GM12874 (cell line): ENCODE data around the gene CEP295NL.
A peak's percentile ranks its signal among the peaks of the same experiment; 100 is the strongest.

Experiments used
- CTCF ChIP-seq: IDR thresholded peaks from 2 replicates; pipeline ENCODE4 v1.5.1; 2011; ENCODE audit warnings: low read depth, mild to moderate bottlenecking, control low read depth, low read length, moderate library complexity; ENCODE audit not compliant: insufficient read depth

CEP295NL gene

DNA sequence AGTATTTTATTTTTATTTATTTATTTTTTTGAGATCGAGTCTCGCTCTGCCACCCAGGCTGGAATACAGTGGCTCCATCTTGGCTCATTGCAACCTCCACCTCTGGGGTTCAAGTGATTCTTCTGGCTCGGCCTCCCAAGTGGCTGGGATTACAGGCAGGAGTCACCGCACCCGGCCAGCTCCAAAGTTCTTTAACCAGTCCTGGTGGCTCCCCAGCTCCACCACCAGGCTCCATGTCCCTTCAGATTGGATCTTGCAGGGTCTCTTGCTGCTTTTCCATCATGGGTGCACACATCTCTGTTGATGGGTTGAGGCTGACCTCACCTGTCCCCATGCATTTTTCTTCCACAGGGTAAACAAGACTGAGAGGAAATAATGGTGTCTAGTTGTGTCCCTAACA is 54.0 kb downstream of the CEP295NL start:
- TF ChIP-seq CTCF, result no peak

DNA sequence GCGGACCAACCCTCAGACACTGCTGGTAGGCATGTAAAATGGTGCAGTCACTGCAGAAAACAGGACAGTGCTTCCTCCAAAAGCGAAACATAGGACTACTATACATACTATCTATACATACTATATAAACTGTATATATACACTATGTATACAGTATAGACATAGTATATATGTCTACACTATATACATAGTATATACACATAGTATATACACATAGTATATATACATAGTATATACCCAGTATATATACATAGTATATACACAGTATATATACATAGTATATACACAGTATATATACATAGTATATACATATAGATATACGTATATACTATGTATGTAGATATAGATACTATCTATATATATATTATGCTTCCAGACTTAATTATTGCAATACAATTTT is 55.9 kb downstream of the CEP295NL start:
- TF ChIP-seq CTCF, result no peak

DNA sequence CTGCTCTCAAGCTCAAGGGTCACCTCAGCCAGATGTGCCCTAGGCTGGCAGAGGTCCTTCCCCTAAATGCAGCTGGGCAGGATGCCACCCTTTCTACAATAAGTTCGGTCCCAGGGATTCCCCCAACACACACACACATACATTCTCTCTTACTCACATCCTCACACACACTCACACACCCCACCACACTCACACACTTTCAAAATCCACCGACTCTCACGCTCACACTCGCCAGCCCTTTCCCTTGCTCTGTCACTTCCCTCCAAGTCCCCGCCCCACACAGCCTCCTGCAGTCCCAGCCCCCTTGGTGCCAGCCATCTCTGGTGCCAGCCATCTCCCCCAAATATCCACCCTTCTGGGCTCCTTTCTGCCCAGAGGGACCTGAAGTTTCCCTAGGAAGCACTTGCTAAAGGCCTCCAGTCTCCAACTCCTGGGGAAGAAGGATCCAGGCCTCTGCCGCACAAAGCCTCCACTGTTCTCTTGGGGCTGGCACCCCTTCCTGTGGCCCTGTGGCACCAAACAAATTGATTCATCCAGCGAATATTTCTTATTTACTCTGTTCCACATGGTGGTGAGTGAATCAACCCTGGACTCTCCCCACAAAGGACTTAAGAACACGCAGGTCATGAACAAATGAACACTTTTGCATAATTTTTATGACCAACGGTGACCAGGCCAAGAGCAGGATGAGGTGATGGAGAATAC is 58.5 kb downstream of the CEP295NL start:
- no peak for TF ChIP-seq CTCF

- peak; percentile 89 for TF ChIP-seq CTCF
These were observed 60.0 kb downstream of the CEP295NL start for GRCh38 chr17:78842881-78843565.

- TF ChIP-seq CTCF, result no peak
These were observed 62.0 kb downstream of the CEP295NL start, which contains the start of gene USP36 for GRCh38 chr17:78840780-78841611. Gene USP36 (minus strand): TSS chr17:78840814. CDS start chr17:78836363, 4,451 bp downstream.
